GM21515 (cell line): ENCODE data around the gene CRY2.

Experiments used
- ATAC-seq: cut with Tn5 transposase; IDR thresholded peaks from one replicate; pipeline ENCODE4 v1.9.1; 2021; ENCODE audit not compliant: unreplicated experiment

Gene CRY2

DNA sequence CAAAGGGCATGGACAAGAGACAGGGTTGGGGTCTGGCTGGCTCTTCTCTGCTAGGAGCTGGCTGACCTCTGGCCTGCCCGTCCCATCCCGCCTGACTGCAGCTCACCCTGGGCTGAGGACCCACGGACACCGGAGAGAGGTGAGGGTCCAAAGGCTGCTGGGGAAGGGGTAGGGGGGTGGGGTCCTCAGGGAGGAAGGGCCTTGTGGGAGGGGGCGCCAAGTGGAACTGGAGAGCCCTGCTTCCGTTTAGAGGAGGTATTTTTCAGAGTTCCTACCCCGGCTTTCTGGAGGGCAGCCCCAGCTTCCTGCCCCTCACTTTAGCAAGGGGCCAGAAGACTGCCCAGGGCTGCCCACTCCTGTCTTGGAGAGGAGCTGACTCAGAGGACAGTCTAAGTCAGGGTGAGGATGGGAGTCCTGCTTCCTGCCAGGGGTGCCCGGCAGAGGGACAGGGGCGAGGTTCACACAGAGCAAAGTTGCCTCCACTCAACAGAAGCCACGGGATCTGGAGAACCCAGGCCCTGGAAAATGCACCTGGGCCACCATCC lies 82.3 kb downstream of the CRY2 start:
- ATAC-seq: no peak

GRCh38 chr11:45930031-45930794 lies 82.9 kb downstream of the CRY2 start:
- ATAC-seq: peak; percentile 88

DNA sequence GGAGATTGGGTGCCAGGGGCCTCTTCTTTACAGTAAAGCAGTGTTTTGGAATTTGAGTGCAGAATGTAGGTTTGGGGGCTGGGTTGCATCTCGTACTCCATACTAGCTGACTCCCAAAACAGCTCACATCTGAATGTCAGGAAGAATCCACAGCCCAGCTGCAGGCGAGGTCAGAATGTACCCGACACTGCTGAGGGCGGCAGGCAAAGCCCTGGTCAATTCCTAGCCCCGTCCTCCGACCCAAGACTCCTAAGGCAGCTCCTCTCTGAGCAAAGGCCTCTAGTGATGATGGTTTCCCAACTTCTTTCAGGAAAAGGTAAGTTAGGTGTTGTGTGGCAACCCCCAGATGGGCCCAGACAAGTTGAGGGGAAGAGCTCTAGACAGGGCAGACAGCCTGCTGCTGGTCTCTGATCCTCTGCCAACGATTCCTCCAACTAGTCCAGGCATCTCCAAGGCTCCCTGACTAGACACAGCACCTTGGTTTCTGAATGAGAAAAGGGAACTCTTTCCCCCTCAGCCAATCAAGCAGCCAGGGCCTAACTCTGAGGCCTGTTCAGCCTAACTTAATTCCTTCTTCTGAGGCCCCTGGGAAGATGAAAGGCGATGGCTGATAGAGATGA lies 83.8 kb downstream of the CRY2 start:
- no peak for ATAC-seq

DNA sequence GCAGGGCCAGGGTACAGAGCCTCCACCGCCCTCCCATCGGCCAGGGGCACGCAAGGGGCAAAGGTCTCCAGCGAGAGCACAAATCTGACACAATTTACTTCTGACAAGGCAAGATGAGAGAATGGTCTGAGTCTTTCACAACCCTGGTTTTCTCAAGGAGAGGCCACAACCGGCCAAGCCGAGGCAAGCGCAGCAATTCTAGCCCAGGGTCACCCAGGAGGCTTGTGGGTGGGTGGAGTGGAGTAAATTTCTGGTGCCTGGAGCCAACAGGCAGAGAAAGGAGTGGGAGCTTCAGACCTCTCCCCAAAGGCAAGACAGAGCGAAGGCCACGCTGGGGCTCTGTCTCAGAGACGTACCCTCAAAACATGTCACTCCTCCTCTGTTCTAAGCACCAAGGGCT lies 84.5 kb downstream of the CRY2 start:
- ATAC-seq: no peak

GRCh38 chr11:45932217-45932616 lies 84.9 kb downstream of the CRY2 start:
- ATAC-seq: no peak
